PFSK-1 (cell line): ENCODE data around the gene ERBB3. TPM values are rescaled to one million over a fixed set of nuclear protein-coding genes. Genes with fewer than 3 reads are reported as not detected.

Source experiments
- FOXP2 ChIP-seq: optimal IDR thresholded peaks from 2 replicates; pipeline ENCODE3; 2011; ENCODE audit warnings: borderline replicate concordance, control low read depth, inconsistent platforms; ENCODE audit not compliant: insufficient read depth; ENCODE audit errors: extremely low read length, extremely low read depth
- POLR2AphosphoS5 ChIP-seq: IDR thresholded peaks from 2 replicates; pipeline ENCODE4 v1.6.1; 2012; ENCODE audit warnings: low read depth, mild to moderate bottlenecking, control low read depth, low read length, moderate library complexity
- SIN3A ChIP-seq: IDR thresholded peaks from 2 replicates; pipeline ENCODE4 v1.6.1; 2012; ENCODE audit warnings: mild to moderate bottlenecking, low read length, moderate library complexity, borderline replicate concordance; ENCODE audit not compliant: insufficient read depth
- TAF1 ChIP-seq: IDR thresholded peaks from 2 replicates; pipeline ENCODE4 v1.6.1; 2012; ENCODE audit warnings: low read length, control low read depth, borderline replicate concordance; ENCODE audit not compliant: insufficient read depth
- polyA plus RNA-seq: library from polyadenylated mRNA; unstranded; fragments of >200 nt; gene quantifications from one replicate; pipeline ENCODE4 v1.2.1, GENCODE V29; 2012; ENCODE audit warnings: low read depth, missing spikeins; ENCODE audit not compliant: insufficient read length
- TF ChIP-seq, protein P1 (sequence below), 2 experiments: IDR thresholded peaks; 2 replicates each; pipeline versions ENCODE4 v1.6.1 to v1.8.0; 2011 to 2012; ENCODE audit warnings: low read depth in 2 of 2, low read length in 2 of 2, control low read depth in 1 of 2, inconsistent platforms in 1 of 2, mild to moderate bottlenecking in 1 of 2, moderate library complexity in 1 of 2; ENCODE audit not compliant: insufficient read depth in 1 of 2

Gene ERBB3
- 3.1 TPM for polyA plus RNA-seq

DNA sequence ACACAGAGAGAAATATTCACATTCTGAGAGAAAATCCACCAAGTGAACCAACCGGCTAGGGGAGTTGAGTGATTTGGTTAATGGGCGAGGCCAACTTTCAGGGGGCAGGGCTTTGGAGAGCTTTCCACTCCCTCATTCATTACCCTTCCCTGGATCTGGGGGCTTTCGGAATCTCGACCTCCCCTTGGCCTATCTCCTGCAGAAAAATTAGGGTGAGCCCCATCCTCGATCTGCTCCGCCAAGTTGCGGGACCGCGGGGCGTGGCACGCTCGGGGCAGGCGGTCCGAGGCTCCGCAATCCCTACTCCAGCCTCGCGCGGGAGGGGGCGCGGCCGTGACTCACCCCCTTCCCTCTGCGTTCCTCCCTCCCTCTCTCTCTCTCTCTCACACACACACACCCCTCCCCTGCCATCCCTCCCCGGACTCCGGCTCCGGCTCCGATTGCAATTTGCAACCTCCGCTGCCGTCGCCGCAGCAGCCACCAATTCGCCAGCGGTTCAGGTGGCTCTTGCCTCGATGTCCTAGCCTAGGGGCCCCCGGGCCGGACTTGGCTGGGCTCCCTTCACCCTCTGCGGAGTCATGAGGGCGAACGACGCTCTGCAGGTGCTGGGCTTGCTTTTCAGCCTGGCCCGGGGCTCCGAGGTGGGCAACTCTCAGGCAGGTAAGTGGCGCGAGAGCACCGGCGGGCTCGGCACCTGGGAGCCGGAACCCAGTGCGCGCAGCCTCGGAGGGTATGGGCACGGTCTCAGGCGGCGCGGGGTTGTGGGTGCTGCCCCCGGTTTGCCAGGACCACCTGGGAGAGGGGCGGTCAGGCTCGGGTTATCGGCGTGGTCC, at the start of gene ERBB3:
Gene ERBB3 (plus strand): TSS at position 443 of the 833 bp plus-strand sequence. CDS start 136 bp downstream, at position 579.
- TF ChIP-seq POLR2AphosphoS5, result no peak
- TF ChIP-seq TAF1, result no peak
- TF ChIP-seq FOXP2, result peak; percentile 18
- TF ChIP-seq SIN3A, result no peak

DNA sequence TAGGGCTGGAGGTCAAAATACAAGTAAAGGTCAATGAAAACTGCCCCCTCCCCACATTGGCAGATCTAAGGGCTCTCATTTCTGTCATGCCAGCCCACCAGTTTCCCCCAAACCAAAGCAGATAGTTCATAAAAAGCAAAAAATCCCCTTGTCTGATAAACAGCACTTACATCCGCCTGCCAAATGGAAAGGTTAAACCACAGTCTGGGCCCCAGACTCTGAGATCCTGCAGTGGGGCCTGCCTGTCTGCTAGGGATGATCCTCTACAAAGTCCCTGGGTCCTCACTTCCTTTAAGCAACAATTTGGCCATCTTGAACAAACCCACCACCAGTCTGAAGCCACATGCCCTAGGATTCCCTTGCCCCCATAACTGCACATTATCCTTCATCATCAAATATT, 48.0 kb upstream of the ERBB3 start:
- TF ChIP-seq FOXP2, result no peak
- TF ChIP-seq SIN3A, result no peak
- TF ChIP-seq TAF1, result no peak
- TF ChIP-seq POLR2AphosphoS5, result no peak
- TF ChIP-seq, protein P1, sequence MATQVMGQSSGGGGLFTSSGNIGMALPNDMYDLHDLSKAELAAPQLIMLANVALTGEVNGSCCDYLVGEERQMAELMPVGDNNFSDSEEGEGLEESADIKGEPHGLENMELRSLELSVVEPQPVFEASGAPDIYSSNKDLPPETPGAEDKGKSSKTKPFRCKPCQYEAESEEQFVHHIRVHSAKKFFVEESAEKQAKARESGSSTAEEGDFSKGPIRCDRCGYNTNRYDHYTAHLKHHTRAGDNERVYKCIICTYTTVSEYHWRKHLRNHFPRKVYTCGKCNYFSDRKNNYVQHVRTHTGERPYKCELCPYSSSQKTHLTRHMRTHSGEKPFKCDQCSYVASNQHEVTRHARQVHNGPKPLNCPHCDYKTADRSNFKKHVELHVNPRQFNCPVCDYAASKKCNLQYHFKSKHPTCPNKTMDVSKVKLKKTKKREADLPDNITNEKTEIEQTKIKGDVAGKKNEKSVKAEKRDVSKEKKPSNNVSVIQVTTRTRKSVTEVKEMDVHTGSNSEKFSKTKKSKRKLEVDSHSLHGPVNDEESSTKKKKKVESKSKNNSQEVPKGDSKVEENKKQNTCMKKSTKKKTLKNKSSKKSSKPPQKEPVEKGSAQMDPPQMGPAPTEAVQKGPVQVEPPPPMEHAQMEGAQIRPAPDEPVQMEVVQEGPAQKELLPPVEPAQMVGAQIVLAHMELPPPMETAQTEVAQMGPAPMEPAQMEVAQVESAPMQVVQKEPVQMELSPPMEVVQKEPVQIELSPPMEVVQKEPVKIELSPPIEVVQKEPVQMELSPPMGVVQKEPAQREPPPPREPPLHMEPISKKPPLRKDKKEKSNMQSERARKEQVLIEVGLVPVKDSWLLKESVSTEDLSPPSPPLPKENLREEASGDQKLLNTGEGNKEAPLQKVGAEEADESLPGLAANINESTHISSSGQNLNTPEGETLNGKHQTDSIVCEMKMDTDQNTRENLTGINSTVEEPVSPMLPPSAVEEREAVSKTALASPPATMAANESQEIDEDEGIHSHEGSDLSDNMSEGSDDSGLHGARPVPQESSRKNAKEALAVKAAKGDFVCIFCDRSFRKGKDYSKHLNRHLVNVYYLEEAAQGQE (IDR thresholded peaks at IDR 0.05; ENCODE audit: insufficient read depth in 1 of 2, low read depth in 2 of 2, low read length in 2 of 2), result no peak

DNA sequence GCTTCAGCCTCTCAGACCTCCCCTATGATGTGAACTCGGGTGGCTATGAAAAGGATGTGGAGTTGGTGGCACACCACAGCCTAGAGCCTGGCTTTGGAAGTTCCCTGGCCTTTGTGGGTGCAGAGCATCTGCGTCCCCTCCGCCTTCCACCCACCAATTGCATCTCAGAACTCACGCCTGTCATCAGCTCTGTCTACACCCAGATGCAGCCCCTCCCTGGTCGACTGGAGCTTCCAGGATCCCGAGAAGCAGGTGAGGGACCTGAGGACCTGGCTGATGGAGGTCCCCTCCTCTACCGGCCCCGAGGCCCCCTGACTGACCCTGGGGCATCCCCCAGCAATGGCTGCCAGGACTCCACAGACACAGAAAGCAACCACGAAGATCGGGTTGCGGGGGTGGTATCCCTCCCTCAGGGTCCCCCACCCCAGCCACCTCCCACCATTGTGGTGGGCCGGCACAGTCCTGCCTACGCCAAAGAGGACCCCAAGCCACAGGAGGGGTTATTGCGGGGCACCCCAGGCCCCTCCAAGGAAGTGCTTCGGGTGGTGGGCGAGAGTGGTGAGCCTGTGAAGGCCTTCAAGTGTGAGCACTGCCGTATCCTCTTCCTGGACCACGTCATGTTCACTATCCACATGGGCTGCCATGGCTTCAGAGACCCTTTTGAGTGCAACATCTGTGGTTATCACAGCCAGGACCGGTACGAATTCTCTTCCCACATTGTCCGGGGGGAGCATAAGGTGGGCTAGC, 45.2 kb upstream of the ERBB3 start:
- TF ChIP-seq, protein P1 (IDR thresholded peaks at IDR 0.05; ENCODE audit: insufficient read depth in 1 of 2, low read depth in 2 of 2, low read length in 2 of 2), result no peak
- TF ChIP-seq TAF1 (no peak), POLR2AphosphoS5 (no peak), SIN3A (no peak), FOXP2 (no peak)

DNA sequence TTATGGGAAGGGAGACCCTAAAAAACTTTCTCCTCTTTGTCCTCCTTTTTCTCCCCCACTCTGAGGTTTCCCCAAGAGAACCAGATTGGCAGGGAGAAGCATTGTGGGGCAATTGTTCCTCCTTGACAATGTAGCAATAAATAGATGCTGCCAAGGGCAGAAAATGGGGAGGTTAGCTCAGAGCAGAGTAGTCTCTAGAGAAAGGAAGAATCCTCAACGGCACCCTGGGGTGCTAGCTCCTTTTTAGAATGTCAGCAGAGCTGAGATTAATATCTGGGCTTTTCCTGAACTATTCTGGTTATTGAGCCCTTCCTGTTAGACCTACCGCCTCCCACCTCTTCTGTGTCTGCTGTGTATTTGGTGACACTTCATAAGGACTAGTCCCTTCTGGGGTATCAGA, 42.8 kb upstream of the ERBB3 start:
- TF ChIP-seq POLR2AphosphoS5 (no peak), TAF1 (no peak), SIN3A (no peak)
- TF ChIP-seq, protein P1 (IDR thresholded peaks at IDR 0.05; ENCODE audit: insufficient read depth in 1 of 2, low read depth in 2 of 2, low read length in 2 of 2), result no peak

DNA sequence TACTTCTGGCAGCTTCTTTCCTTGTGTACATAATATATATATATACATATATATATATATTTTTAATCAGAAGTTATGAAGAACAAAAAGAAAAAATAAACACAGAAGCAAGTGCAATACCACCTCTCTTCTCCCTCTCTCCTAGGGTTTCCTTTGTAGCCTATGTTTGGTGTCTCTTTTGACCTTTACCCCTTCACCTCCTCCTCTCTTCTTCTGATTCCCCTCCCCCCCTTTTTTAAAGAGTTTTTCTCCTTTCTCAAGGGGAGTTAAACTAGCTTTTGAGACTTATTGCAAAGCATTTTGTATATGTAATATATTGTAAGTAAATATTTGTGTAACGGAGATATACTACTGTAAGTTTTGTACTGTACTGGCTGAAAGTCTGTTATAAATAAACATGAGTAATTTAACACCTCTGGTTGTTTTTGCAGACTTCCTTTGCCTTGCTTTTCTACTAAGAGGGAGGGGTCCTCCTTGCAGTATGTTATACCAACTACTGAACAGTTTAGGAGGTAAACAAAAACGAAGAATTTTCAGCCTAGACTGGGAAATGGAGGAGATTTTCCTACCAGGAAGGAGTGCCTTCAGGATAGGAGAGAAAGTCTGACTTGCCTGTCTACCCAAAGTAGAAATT, 41.8 kb upstream of the ERBB3 start:
- no peak for TF ChIP-seq TAF1
- no peak for TF ChIP-seq POLR2AphosphoS5
- TF ChIP-seq FOXP2, result no peak
- no peak for TF ChIP-seq SIN3A
- TF ChIP-seq, protein P1 (IDR thresholded peaks at IDR 0.05; ENCODE audit: insufficient read depth in 1 of 2, low read depth in 2 of 2, low read length in 2 of 2), result no peak
